Tibial nerve (tissue), 4 donors: Measurements from ENCODE around the gene BCL2. TPM values are rescaled to one million over a fixed set of nuclear protein-coding genes. Genes with fewer than 3 reads are reported as not detected.

Experiments
- DNase-seq, 2 donors: peaks; one replicate each; pipeline ENCODE4 v3.0.0-alpha.2; 2019; ENCODE audit warnings: low spot score in 2 of 2
- H3K27ac ChIP-seq, 4 donors: fragments of 200-600 bp; sonication (generic) in 3 of 4; one replicate each; pipeline ENCODE4 v1.5.1; 2017 to 2019; ENCODE audit warnings: mild to moderate bottlenecking in 1 of 4
- H3K27me3 ChIP-seq, 2 donors: fragments of 200-600 bp; sonication (generic) in 1 of 2; one replicate each; pipeline versions ENCODE4 v1.5.1 to v1.6.0; 2017 to 2019
- H3K36me3 ChIP-seq, 3 donors: fragments of 200-600 bp; sonication (generic); one replicate each; pipeline ENCODE4 v1.5.1; 2018 to 2019
- H3K4me1 ChIP-seq, 4 donors: fragments of 200-600 bp; sonication (generic) in 3 of 4; one replicate each; pipeline ENCODE4 v1.5.1; 2017 to 2019
- H3K4me3 ChIP-seq, 4 donors: fragments of 200-600 bp; sonication (generic) in 3 of 4; one replicate each; pipeline ENCODE4 v1.5.1; 2017 to 2019; ENCODE audit warnings: mild to moderate bottlenecking in 1 of 4, moderate library complexity in 1 of 4
- H3K9me3 ChIP-seq, 4 donors: fragments of 200-600 bp; sonication (generic) in 3 of 4; one replicate each; pipeline ENCODE4 v1.5.1; 2017 to 2019
- EP300 ChIP-seq, 2 donors: sonication (generic); formaldehyde crosslinking; IDR thresholded peaks; one replicate each; pipeline ENCODE4 v1.6.1; 2017; ENCODE audit warnings: antibody characterized with exemption in 2 of 2, mild to moderate bottlenecking in 1 of 2
- POLR2A ChIP-seq, 2 donors: fragments of 450-650 bp; IDR thresholded peaks; one replicate each; pipeline ENCODE4 v1.6.1; 2017; ENCODE audit warnings: antibody characterized with exemption in 2 of 2, mild to moderate bottlenecking in 2 of 2, moderate library complexity in 2 of 2
- WGBS, 2 donors: methylation state at CpG; one replicate each; pipeline ENCODE4 v1.1.5; 2018; 5-methylcytosine and 5-hydroxymethylcytosine counted together
- total RNA-seq, 4 donors: library from RNA; depleted of rRNA; stranded (reverse); fragments of >200 nt; gene quantifications; one replicate each; pipeline ENCODE4 v1.1.0, GENCODE V29; 2016
- TF ChIP-seq, protein P1 (sequence below), 5 experiments: fragments of 200-600 bp in 3 of 5; fragments of 450-650 bp in 2 of 5; sonication (generic) in 3 of 5; IDR thresholded peaks; one replicate each; pipeline ENCODE4 v1.5.1; 2016 to 2019; ENCODE audit warnings: antibody characterized with exemption in 5 of 5, mild to moderate bottlenecking in 3 of 5, moderate library complexity in 2 of 5

Gene BCL2
- total RNA-seq, 4 donors from 2014 or later, result 54.7 to 79.1 (median 67.0) TPM

DNA sequence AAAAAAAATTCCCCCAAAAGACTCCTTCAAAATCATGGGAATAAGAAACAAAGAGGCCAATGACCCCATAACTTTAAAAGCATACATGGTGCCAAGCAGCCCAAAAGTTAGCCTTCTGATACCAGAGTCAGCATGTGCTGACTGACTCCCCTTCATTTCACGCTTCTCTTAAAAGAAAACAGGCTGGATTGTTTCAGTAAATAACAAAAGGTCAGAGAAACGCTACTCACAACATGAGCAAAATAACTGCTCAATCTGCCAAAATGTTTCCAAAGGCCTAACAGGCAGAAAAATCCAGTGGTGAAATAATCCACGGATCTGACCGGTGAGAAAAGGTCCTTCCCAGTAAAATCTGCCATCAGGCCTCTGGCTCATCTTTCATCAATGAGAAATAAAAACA is 71.6 kb downstream of the BCL2 start:
- 18 to 26% methylated on average over 4 of the region's 4 CpGs for WGBS, 2 donors
- DNase-seq, result no peak
- Histone ChIP-seq H3K27ac (peak overlapping the region; percentile 42 to 95 (median 78)), H3K27me3 (no peaks in the 10 kb centered on the region), H3K9me3 (no peaks in the 10 kb centered on the region), H3K36me3 (no peaks in the 10 kb centered on the region), H3K4me3 (no peak overlapping the region), H3K4me1 (peaks cover 0 to 72% (median 47%) of the 10 kb centered on the region in 4 donors)
- TF ChIP-seq POLR2A (IDR thresholded peaks at IDR 0.05) (peak in 1 of 2 donors; percentile 24), EP300 (IDR thresholded peaks at IDR 0.05) (peak in 1 of 2 donors; percentile 67)
- TF ChIP-seq, protein P1, sequence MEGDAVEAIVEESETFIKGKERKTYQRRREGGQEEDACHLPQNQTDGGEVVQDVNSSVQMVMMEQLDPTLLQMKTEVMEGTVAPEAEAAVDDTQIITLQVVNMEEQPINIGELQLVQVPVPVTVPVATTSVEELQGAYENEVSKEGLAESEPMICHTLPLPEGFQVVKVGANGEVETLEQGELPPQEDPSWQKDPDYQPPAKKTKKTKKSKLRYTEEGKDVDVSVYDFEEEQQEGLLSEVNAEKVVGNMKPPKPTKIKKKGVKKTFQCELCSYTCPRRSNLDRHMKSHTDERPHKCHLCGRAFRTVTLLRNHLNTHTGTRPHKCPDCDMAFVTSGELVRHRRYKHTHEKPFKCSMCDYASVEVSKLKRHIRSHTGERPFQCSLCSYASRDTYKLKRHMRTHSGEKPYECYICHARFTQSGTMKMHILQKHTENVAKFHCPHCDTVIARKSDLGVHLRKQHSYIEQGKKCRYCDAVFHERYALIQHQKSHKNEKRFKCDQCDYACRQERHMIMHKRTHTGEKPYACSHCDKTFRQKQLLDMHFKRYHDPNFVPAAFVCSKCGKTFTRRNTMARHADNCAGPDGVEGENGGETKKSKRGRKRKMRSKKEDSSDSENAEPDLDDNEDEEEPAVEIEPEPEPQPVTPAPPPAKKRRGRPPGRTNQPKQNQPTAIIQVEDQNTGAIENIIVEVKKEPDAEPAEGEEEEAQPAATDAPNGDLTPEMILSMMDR (IDR thresholded peaks at IDR 0.05), result no peak

DNA sequence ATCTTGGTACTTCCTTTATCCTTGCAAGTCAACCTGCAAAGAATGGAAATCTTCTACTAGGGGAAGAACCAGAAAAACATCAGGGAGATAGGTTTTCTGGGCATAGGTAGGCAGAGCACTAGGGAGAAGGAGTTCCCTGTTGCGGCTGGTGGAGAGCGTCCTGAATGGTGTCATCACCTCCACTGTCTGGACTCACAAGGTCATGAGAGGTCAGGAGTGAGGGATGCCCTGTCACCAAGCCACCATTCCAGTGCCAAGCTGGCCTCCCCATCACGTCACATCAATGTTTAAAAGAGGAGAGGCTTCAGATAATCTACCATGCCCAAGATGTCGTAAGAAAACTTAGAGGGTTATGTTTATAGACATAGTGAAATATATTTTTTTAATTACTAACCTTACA is 72.1 kb downstream of the BCL2 start:
- H3K9me3 ChIP-seq, result no peaks in the 10 kb centered on the region
- no peak overlapping the region for H3K4me3 ChIP-seq
- no peak for DNase-seq
- H3K4me1 ChIP-seq, result peaks cover 0 to 67% (median 44%) of the 10 kb centered on the region in 4 donors
- H3K27me3 ChIP-seq, result no peaks in the 10 kb centered on the region
- 71 to 82% methylated on average over 4 of the region's 4 CpGs for WGBS, 2 donors
- peak overlapping the region; percentile 42 to 95 (median 78) for H3K27ac ChIP-seq
- no peaks in the 10 kb centered on the region for H3K36me3 ChIP-seq
- TF ChIP-seq, protein P1 (IDR thresholded peaks at IDR 0.05), result no peak

DNA sequence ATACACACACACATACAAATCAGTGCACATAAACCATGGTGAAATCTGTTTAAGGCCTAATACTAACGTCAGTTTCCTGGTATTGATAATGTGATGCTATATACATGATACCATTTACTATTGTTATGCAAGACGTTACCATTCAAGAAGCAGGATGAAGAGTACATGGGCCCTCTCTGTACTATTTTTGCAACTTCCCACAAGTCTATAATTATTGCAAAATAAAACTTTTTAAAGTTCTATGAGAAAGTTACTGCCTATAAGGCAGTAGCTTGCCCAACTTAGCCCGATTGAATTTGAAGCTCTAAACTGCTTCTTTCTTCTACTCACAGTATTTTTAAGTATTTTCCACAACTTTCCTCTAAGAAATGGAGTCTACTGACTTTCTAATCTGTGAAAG is 74.0 kb downstream of the BCL2 start:
- no peak overlapping the region for H3K4me3 ChIP-seq
- 46% methylated on average over 3 of the region's 3 CpGs for WGBS, 2 donors
- H3K36me3 ChIP-seq, result no peaks in the 10 kb centered on the region
- TF ChIP-seq EP300 (IDR thresholded peaks at IDR 0.05) (no peak), POLR2A (IDR thresholded peaks at IDR 0.05) (no peak)
- TF ChIP-seq, protein P1 (IDR thresholded peaks at IDR 0.05), result no peak
- H3K27ac ChIP-seq, result peak overlapping the region; percentile 47 to 95 (median 70)
- H3K27me3 ChIP-seq, result no peaks in the 10 kb centered on the region
- H3K4me1 ChIP-seq, result peaks cover 0 to 82% (median 50%) of the 10 kb centered on the region in 4 donors
- H3K9me3 ChIP-seq, result no peaks in the 10 kb centered on the region
- DNase-seq, result no peak

DNA sequence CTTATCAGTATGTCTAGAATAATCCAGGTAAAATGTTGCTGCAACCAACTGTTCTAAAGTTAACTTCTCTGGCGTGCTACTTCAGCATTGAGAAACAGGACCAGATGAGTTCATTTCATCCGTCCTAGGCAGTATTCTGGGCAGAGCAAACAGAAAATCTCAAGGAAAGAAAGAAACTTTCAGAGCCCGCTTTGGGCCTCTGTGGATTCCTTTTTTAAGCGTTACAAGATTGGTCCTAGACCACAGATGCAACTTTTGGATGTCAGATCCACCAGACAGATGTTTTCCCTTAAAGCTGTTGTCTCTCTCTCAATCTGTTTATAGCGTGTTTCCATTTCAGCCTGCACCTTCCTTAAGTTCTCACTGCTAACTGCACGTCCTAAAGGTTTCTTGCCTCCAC is 75.0 kb downstream of the BCL2 start:
- Histone ChIP-seq H3K27ac (peak overlapping the region; percentile 47 to 95 (median 70)), H3K9me3 (no peaks in the 10 kb centered on the region), H3K36me3 (no peaks in the 10 kb centered on the region), H3K4me1 (peaks cover 0 to 82% (median 51%) of the 10 kb centered on the region in 4 donors), H3K27me3 (no peaks in the 10 kb centered on the region), H3K4me3 (no peak overlapping the region)
- DNase-seq, result no peak
- WGBS, 2 donors, result 46 to 53% methylated on average over 6 of the region's 6 CpGs
- TF ChIP-seq POLR2A (IDR thresholded peaks at IDR 0.05), result no peak
- TF ChIP-seq, protein P1 (IDR thresholded peaks at IDR 0.05), result no peak
- TF ChIP-seq EP300 (IDR thresholded peaks at IDR 0.05), result peak in 1 of 2 donors; percentile 71

DNA sequence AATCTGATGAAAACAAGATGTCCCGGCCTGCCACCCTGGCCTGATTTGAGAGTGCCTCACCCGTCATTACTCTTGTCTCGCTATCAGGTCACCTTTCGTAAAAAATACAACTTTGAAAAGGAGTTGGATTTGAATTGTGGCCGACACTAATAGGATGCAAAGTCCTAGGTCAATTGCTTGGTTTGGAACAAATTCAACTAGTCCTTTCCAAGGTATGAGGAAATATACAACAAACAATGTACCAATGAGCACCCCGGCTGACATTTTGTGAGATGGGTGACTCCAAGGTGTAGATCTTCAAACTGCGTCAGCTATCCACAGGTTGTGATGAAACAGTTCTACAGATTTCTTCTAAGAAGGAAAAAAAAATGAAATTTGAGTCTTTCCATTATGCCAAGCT is 77.8 kb downstream of the BCL2 start:
- DNase-seq, result no peak
- peak overlapping the region; percentile 28 to 95 (median 56) for H3K27ac ChIP-seq
- H3K4me3 ChIP-seq, result no peak overlapping the region
- H3K27me3 ChIP-seq, result no peaks in the 10 kb centered on the region
- no peaks in the 10 kb centered on the region for H3K9me3 ChIP-seq
- H3K4me1 ChIP-seq, result peaks cover 0 to 82% (median 48%) of the 10 kb centered on the region in 4 donors
- 66 to 75% methylated on average over 7 of the region's 7 CpGs for WGBS, 2 donors
- TF ChIP-seq EP300 (IDR thresholded peaks at IDR 0.05), result peak in 1 of 2 donors; percentile 12
- TF ChIP-seq, protein P1 (IDR thresholded peaks at IDR 0.05), result no peak
- H3K36me3 ChIP-seq, result no peaks in the 10 kb centered on the region
